Mesendoderm (in vitro differentiated cells): ENCODE results near the gene DPP7.
A peak's percentile ranks its signal among the peaks of the same experiment; 100 is the strongest.
"Not testable (repeated sequence)": the region's sequence is repeated elsewhere in the genome, so short reads cannot be mapped to it uniquely, and the experiment has no call there.

Experiments
- DNase-seq: peaks from one replicate; pipeline ENCODE4 v3.0.0; 2013
- H2AK5ac ChIP-seq: 2 replicates; pipeline ENCODE4 v1.6.1; 2013; ENCODE audit warnings: low read length, inconsistent platforms
- H2BK120ac ChIP-seq: 2 replicates; pipeline ENCODE4 v1.6.1; 2013; ENCODE audit warnings: low read depth, mild to moderate bottlenecking, low read length, moderate library complexity, mixed read lengths
- H2BK15ac ChIP-seq: replicated peaks from 2 replicates; pipeline ENCODE4 v1.6.1; 2013; ENCODE audit warnings: low read depth, mild to moderate bottlenecking, moderate library complexity
- H2BK5ac ChIP-seq: 2 replicates; pipeline ENCODE4 v1.6.1; 2013; ENCODE audit warnings: low read length, inconsistent platforms
- H3K18ac ChIP-seq: 2 replicates; pipeline ENCODE4 v1.6.1; 2013; ENCODE audit warnings: mild to moderate bottlenecking, low read length, mixed read lengths
- H3K23ac ChIP-seq: one replicate; pipeline ENCODE4 v1.6.1; 2013; ENCODE audit warnings: low read length
- H3K27ac ChIP-seq: 2 replicates; pipeline ENCODE4 v1.5.1; 2013; ENCODE audit warnings: low read depth, mild to moderate bottlenecking, inconsistent platforms, low read length, moderate library complexity
- H3K27me3 ChIP-seq: 2 replicates; pipeline ENCODE4 v1.6.1; 2013; ENCODE audit warnings: low read length, control low read depth, mild to moderate bottlenecking, inconsistent platforms; ENCODE audit not compliant: insufficient read depth, poor library complexity
- H3K36me3 ChIP-seq: 2 replicates; pipeline ENCODE4 v1.6.1; 2013; ENCODE audit warnings: low read length, inconsistent platforms; ENCODE audit not compliant: control insufficient read depth, insufficient read depth
- H3K4ac ChIP-seq: one replicate; pipeline ENCODE4 v1.6.1; 2013; ENCODE audit warnings: low read depth, mild to moderate bottlenecking, low read length, moderate library complexity
- H3K4me1 ChIP-seq: 2 replicates; pipeline ENCODE4 v1.6.1; 2013; ENCODE audit warnings: low read depth, low read length, inconsistent platforms; ENCODE audit not compliant: control insufficient read depth
- H3K4me2 ChIP-seq: 2 replicates; pipeline ENCODE4 v1.6.1; 2013; ENCODE audit warnings: low read length
- H3K4me3 ChIP-seq: 2 replicates; pipeline ENCODE4 v1.5.1; 2013; ENCODE audit warnings: mild to moderate bottlenecking, low read length
- H3K56ac ChIP-seq: one replicate; pipeline ENCODE4 v1.6.1; 2013; ENCODE audit warnings: low read length
- H3K79me1 ChIP-seq: 2 replicates; pipeline ENCODE4 v1.6.1; 2013; ENCODE audit warnings: low read length, inconsistent platforms
- H3K79me2 ChIP-seq: 2 replicates; pipeline ENCODE4 v1.6.1; 2013; ENCODE audit warnings: mild to moderate bottlenecking, low read length; ENCODE audit not compliant: control insufficient read depth, insufficient read depth
- H3K9ac ChIP-seq: 2 replicates; pipeline ENCODE4 v1.6.1; 2013; ENCODE audit warnings: low read length, inconsistent platforms
- H4K5ac ChIP-seq: one replicate; pipeline ENCODE4 v1.6.1; 2013; ENCODE audit warnings: low read length
- H4K8ac ChIP-seq: one replicate; pipeline ENCODE4 v1.6.1; 2013; ENCODE audit warnings: low read depth, mild to moderate bottlenecking, control low read depth, low read length, moderate library complexity
- WGBS: extraction: QIAGEN DNeasy Blood & Tissue Kit; methylation state at CpG from one replicate; pipeline ENCODE4 v1.1.7; 2013; ENCODE audit warnings: low lambda C conversion rate, missing lambda C conversion rate; ENCODE audit not compliant: insufficient coverage; ENCODE audit errors: extremely low coverage; 5-methylcytosine and 5-hydroxymethylcytosine counted together

The DPP7 gene

DNA sequence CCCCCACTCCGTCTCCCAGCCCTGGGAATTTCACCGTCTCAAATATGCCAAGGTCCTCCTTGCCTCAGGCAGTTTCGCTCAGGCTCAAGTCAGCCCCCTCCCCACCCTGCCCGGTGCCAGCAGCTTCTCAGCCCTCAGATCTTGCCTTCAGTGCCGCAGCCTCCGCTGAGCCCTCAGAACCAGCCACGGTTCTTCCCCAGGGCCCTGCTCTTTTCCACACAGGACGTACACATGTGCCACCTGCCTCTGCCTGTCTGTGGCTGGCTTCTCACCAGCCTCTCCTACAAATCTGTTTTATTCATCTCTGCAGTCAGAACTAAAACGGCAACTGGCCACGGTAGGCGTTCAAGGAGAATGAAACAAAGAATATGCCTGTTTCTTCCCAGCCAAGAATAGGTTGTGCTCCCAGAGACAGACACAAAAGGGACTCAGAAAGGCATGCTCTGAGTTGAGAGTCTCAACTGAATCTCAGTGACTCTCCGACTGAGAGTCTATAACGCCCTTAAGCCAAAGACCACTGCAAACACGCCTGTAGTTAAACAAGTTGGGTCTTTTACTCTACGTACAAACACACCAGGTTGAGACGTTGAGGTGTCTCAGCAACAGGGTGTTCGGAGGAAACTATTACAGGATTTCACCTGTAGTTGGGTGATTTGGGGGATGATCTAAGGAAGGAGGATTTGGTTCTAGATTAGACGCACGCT lies 13.8 kb upstream of the DPP7 start:
- Histone ChIP-seq H3K4me1 (no peaks in the 10 kb centered on the region), H3K56ac (peak overlapping the region; percentile 97), H2BK120ac (no peak overlapping the region), H3K18ac (no peak overlapping the region), H3K36me3 (no peaks in the 10 kb centered on the region), H2AK5ac (no peak overlapping the region), H2BK5ac (no peak overlapping the region), H3K4me2 (peak overlapping the region; percentile 47), H3K23ac (no peak overlapping the region), H3K9ac (peak overlapping the region; percentile 95), H3K4ac (no peak overlapping the region), H4K5ac (no peak overlapping the region), H3K79me2 (no peaks in the 10 kb centered on the region), H3K27ac (no peak overlapping the region), H3K79me1 (peaks cover 3% of the 10 kb centered on the region), H3K27me3 (no peaks in the 10 kb centered on the region), H4K8ac (no peak overlapping the region), H2BK15ac (no peak overlapping the region), H3K4me3 (no peak overlapping the region)
- WGBS, result no CpG with 5 or more reads among the region's 19 CpGs
- DNase-seq, result no peak

DNA sequence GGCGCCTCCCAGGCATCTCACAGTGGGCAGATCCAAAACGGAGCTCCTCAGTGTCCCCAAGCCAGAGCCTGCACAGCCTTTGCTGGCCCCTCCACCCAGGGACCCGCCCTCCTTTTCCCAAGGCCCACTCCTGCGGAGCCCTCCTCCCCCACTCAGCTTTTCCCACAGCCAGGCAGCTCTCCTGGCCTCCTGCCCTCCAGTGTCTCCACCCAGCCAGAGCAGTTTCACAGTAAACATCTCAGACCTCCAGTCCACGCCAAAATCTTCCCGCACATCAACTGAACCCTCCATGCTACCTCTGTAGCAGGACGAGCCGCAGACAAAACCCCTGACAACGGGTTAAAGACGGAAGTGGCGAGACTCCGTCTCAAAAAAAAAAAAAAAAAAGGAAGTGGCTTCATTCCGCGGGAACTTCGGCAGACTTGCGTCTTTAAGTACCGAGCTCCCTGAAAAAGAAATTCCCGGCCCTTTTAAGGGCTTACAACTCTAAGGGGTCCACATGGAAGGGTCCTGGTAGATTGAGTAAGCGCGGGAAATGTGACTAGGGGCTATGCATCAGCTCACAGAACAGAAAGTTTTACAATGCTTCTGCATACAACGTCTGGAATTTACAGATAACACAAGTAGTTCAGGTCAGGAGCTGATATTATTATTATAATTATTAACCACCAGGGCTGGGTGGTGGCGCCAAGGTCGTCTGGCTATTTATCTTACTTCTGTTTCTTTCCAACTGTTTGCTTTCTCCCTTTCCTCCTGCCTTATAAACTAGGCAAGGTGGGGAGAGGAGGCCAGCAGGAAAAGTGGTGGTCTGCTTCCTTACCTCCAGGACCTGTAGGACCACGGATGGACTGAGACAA lies 13.0 kb upstream of the DPP7 start:
- Histone ChIP-seq H3K4me3 (no peak overlapping the region), H3K27ac (no peak overlapping the region)
- WGBS, result no CpG with 5 or more reads among the region's 24 CpGs

DNA sequence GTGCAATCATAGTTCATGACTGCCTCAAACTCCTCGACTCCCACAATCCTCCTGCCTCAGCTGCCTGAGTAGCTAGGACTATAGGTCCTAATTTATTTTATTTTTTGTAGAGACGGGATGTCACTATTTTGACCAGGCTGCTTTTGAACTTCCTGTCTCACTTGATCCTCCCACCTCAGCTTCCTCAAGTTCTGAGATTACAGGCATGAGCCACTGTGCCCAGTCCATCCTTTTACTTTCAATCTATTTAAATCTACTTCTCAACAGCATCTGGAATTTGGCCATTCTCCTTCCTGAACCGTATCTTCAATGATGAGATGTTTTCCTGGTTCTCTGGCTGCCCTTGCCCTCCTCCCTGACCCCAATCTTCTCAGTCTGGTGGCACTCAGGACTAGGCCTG lies 12.3 kb upstream of the DPP7 start:
- Histone ChIP-seq H2BK5ac (no peak overlapping the region), H3K4me1 (no peaks in the 10 kb centered on the region), H3K9ac (no peak overlapping the region), H3K4me3 (no peak overlapping the region), H4K5ac (no peak overlapping the region), H3K56ac (no peak overlapping the region), H3K79me2 (no peaks in the 10 kb centered on the region), H3K23ac (no peak overlapping the region), H3K79me1 (peaks cover 3% of the 10 kb centered on the region), H4K8ac (no peak overlapping the region), H3K4me2 (no peak overlapping the region), H2BK15ac (no peak overlapping the region), H3K18ac (no peak overlapping the region), H3K4ac (no peak overlapping the region), H2AK5ac (no peak overlapping the region), H3K36me3 (no peaks in the 10 kb centered on the region), H2BK120ac (no peak overlapping the region), H3K27ac (no peak overlapping the region), H3K27me3 (no peaks in the 10 kb centered on the region)
- no CpG with 5 or more reads among the region's 3 CpGs for WGBS
- no peak for DNase-seq

More for the DNA sequence above, 13.0 kb upstream of the DPP7 start:
- Histone ChIP-seq H3K18ac (no peak overlapping the region), H2BK5ac (no peak overlapping the region), H2BK120ac (no peak overlapping the region), H3K4me1 (no peaks in the 10 kb centered on the region), H3K4me2 (no peak overlapping the region), H2BK15ac (no peak overlapping the region), H3K9ac (no peak overlapping the region), H2AK5ac (no peak overlapping the region), H3K36me3 (no peaks in the 10 kb centered on the region), H3K23ac (no peak overlapping the region), H4K5ac (no peak overlapping the region), H3K4ac (no peak overlapping the region), H3K56ac (no peak overlapping the region), H3K79me1 (peaks cover 3% of the 10 kb centered on the region), H4K8ac (no peak overlapping the region), H3K79me2 (no peaks in the 10 kb centered on the region), H3K27me3 (no peaks in the 10 kb centered on the region)
- DNase-seq, result no peak

GRCh38 chr9:137123952-137124462 lies 9.5 kb upstream of the DPP7 start:
- H3K56ac ChIP-seq, H3K4me2 ChIP-seq, H3K4me3 ChIP-seq, H3K79me1 ChIP-seq, H3K4ac ChIP-seq, H3K4me1 ChIP-seq, H3K18ac ChIP-seq, H2BK15ac ChIP-seq, H3K36me3 ChIP-seq, H3K23ac ChIP-seq, H4K8ac ChIP-seq, H2BK120ac ChIP-seq, H2AK5ac ChIP-seq, H4K5ac ChIP-seq, H2BK5ac ChIP-seq, H3K27ac ChIP-seq, DNase-seq, H3K27me3 ChIP-seq, H3K9ac ChIP-seq, H3K79me2 ChIP-seq: not testable (repeated sequence)
- WGBS, result no CpG with 5 or more reads among the region's 5 CpGs

- Histone ChIP-seq H3K9ac (no peak overlapping the region), H4K8ac (no peak overlapping the region), H3K23ac (no peak overlapping the region), H3K4me3 (no peak overlapping the region), H2BK5ac (no peak overlapping the region), H2AK5ac (no peak overlapping the region), H3K36me3 (no peaks in the 10 kb centered on the region), H3K4ac (no peak overlapping the region), H4K5ac (no peak overlapping the region), H2BK120ac (no peak overlapping the region), H2BK15ac (no peak overlapping the region), H3K4me1 (no peaks in the 10 kb centered on the region), H3K79me1 (peaks cover under 1% of the 10 kb centered on the region), H3K27ac (no peak overlapping the region), H3K18ac (no peak overlapping the region), H3K27me3 (no peaks in the 10 kb centered on the region), H3K79me2 (no peaks in the 10 kb centered on the region), H3K4me2 (no peak overlapping the region), H3K56ac (no peak overlapping the region)
- WGBS, result no CpG with 5 or more reads among the region's 5 CpGs
- no peak for DNase-seq
Measured at GRCh38 chr9:137123468-137123837, 8.9 kb upstream of the DPP7 start.
